Measurements from ENCODE around the gene TWIST1.

TWIST1 gene

DNA sequence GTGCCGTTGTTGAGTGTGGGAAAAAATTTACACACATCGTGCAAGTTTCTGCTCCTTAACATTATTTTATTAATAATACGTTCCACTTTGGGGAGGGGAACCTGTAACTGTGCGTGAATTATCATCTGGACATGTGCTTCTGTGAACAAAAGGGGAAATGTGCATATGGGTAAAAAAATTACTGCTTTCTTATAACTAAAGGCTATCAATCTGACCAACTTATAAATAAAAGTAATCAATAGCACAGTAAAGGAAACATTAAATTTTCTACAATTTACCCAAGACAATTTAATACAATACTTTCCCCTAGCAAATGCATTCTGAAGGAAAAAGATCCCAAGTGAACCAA, 4.5 kb downstream of the TWIST1 start:
- TF ChIP-seq, protein P1, sequence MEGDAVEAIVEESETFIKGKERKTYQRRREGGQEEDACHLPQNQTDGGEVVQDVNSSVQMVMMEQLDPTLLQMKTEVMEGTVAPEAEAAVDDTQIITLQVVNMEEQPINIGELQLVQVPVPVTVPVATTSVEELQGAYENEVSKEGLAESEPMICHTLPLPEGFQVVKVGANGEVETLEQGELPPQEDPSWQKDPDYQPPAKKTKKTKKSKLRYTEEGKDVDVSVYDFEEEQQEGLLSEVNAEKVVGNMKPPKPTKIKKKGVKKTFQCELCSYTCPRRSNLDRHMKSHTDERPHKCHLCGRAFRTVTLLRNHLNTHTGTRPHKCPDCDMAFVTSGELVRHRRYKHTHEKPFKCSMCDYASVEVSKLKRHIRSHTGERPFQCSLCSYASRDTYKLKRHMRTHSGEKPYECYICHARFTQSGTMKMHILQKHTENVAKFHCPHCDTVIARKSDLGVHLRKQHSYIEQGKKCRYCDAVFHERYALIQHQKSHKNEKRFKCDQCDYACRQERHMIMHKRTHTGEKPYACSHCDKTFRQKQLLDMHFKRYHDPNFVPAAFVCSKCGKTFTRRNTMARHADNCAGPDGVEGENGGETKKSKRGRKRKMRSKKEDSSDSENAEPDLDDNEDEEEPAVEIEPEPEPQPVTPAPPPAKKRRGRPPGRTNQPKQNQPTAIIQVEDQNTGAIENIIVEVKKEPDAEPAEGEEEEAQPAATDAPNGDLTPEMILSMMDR (IDR thresholded peaks at IDR 0.05): no peak
- peak overlapping the region in 1 of 2 donors; percentile 4 for H3K27ac ChIP-seq
- H3K4me3 ChIP-seq: no peak overlapping the region
- no peak for DNase-seq (ENCODE audit: low spot score)

DNA sequence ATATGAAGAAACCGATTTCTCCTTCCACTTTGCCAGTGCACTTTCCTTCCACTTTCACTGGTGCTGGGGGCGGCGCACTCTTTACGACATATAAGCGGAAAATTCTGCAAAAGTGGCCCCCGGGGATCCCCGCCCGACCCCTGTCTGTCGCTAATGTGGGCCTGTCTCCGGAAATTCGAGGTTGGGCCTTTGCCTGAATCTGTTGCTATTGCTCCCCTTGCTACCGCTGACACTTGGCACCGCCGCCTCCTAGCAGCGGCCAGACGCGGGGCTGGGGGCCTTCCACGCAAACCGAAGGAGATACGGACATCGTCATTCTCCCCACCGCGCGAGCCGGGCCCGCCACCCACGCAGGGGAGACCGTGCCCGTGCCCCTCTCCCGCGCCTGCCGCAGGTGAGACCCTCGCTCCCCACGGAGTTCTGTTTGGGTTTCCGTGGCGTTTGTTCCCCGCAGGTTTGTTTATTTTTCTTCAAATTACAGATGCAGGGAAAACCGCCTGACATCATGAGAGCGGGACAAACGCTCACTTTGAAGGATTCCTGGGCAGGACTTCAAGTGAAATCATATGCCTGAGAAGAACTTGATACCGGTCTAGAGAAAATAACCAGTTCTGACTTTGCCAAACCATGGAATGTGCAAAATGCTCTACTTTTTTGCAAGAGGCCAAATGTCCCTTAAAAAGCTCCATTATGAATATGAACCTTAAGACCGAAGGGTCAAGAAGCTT, 5.0 kb downstream of the TWIST1 start:
- no peak for DNase-seq (ENCODE audit: low spot score)
- peak overlapping the region; percentile 51 for H3K4me3 ChIP-seq
- peak overlapping the region in 1 of 2 donors; percentile 4 for H3K27ac ChIP-seq
- TF ChIP-seq, protein P1 (IDR thresholded peaks at IDR 0.05): no peak

DNA sequence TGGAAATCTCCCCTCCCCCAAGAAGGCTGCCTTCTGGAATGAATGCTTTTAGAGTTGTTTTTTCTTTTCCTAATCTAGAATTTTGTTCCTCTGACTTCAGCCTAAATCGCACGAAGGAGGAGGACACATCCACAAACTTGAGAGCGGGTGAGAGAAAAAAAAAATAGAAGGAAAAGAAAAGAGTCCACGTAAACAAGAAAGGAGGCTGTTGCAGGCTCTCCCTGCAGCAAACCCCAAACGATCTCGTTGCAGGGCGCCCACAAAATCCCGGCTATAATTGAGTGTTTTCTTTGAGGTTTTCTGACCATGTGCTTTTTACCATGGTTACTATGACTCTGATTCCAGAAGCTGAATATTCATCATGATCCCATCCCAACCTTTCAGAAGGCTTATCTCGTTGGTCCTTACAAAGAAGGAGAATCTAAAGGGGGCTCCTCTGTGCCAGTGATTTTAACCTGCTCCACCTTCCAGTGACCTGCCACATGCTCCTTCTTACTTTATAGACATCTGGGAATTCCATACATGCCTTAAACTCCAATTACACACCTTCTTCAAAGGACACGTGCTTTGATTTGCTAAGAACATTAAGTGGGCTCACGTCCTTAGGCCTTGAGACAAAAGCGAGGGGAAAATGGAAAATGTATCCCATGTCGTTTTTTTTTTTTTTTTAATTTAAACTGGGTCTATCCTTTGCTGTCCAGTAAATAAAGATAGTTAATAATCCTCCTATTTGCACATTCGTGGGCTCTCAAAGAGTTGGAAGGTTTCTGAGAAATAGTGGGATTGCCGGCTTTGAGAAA, 5.8 kb downstream of the TWIST1 start:
- Histone ChIP-seq H3K4me3 (peak overlapping the region; percentile 51), H3K27ac (no peak overlapping the region)
- TF ChIP-seq, protein P1 (IDR thresholded peaks at IDR 0.05): no peak
- no peak for DNase-seq (ENCODE audit: low spot score)

DNA sequence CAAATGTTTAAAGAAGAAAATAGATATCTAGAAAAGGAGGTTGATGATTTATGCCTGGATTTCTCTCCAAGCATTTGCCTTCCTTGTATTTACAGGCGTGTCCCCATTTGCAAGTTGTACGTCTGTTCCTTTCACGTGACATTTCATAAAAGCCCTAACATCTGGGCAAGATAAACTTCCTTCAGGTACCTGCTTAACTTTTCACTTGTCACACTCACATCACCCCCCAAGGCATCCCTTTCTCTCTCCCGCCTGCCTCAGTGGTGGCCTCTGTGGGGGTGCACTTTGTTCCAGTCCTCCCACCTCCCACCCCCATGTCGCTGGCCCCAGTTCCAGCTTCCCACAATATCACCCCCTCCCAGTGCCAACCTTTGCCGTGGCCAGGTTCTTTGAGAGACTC, 6.7 kb downstream of the TWIST1 start:
- DNase-seq (ENCODE audit: low spot score): no peak
- TF ChIP-seq, protein P1 (IDR thresholded peaks at IDR 0.05): no peak
- H3K27ac ChIP-seq: no peak overlapping the region
- no peak overlapping the region for H3K4me3 ChIP-seq

DNA sequence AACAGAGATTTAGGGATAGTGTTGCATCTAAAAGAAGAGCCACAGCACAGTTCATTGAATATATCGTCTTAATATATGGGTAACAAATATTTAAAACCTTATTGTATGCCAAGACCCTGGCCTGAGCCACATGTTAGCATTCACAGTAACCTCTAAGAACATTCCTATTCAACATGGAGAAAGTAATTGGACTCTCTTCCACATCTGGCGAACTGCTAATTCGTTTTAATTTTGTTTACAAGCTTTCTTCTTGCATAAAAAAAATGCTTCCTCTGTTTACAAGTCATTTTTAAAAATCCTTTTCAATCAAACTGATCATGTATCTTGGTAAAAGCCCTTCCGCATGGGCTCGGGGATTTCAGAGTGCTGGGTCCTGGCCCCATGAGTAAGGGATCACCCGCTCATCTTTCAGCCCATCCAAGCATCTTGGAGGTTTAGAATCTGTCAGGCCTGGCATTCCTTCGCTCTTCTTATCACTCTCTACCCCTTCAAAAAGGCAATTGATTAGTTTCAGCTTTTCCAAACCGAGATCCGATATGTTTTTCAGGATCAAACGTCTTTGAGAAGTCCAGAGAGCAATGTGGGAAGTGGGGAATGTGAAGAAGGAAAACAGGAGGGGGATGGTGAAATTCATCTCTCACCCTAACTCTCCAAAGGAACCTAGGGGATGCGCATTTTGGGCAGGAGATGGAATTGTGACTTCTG, 7.3 kb downstream of the TWIST1 start:
- DNase-seq (ENCODE audit: low spot score): no peak
- Histone ChIP-seq H3K27ac (no peak overlapping the region), H3K4me3 (no peak overlapping the region)
- TF ChIP-seq, protein P1 (IDR thresholded peaks at IDR 0.05): no peak

DNA sequence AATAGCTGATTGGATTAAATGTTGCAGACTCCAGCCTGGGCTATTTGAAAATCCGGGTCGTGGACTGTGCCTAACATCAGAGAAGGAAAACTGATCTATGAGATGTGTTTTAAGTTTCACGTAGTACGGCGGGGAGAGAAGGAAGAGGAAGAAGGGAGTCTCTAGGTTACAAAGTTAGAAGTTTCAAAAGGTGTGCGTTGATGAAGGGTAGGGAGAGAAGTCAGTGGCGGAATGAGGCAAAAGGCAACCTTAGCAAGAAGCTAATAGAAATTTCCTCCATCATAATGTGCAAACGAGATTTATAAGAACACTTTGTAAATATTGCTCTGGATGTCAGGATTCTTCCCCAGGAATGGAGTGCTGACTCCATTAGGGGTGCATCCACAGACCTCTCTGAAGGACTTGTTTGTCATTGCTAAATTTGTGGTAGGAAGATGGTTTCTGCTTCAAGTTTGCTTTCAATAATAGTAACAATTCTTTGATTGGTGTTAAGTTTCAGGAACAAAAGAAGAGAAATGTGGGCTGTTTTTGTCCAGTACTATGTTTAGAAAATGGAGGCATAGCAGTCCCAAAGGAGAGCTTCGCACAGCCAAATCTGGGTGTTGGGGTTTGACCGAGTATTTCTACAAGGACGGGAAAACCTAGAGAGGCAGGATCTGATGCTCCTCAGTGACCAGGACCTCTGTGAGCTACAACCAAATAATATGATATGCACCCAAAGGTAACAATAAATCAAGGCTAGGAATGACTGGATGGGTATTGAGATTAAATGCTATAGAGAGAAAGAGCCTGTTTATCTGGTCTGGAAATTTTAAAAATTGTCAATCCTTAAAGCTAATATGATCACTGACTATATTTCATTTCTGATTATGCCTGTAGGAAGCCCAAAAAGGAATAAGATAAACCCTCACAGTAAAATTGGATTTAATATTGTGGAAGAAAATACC, 8.2 kb downstream of the TWIST1 start:
- no peak for DNase-seq (ENCODE audit: low spot score)
- Histone ChIP-seq H3K27ac (no peak overlapping the region), H3K4me3 (no peak overlapping the region)
- TF ChIP-seq, protein P1 (IDR thresholded peaks at IDR 0.05): no peak

Data from coronary artery (tissue), 2 donors.